Stimulated activated CD4-positive, alpha-beta T cell treated with anti-CD3 and anti-CD28 coated beads, Interleukin-4, amount 100 ng/mL, for 1 hour (primary cell): ENCODE data around the gene SYT9.

Experiments
- DNase-seq: peaks from one replicate; pipeline ENCODE4 v3.0.0-alpha.2; 2020

SYT9 gene

GRCh38 chr11:7480113-7480512 is 228.4 kb downstream of the SYT9 start:
- no peak for DNase-seq

- DNase-seq, result no peak
Observed at GRCh38 chr11:7484131-7484530, 232.4 kb downstream of the SYT9 start.

GRCh38 chr11:7484645-7485044 is 232.9 kb downstream of the SYT9 start:
- DNase-seq, result no peak

GRCh38 chr11:7485186-7486097 is 233.7 kb downstream of the SYT9 start, which contains the start of gene OLFML1:
OLFML1 (plus strand) TSS chr11:7485506; CDS start chr11:7485876, 370 bp downstream.
- DNase-seq, result no peak

GRCh38 chr11:7486098-7486780 is 234.5 kb downstream of the SYT9 start:
- no peak for DNase-seq

- no peak for DNase-seq
Observed at GRCh38 chr11:7486781-7487140, 235.1 kb downstream of the SYT9 start.

- no peak for DNase-seq
Observed at GRCh38 chr11:7487360-7487759, 235.7 kb downstream of the SYT9 start.

GRCh38 chr11:7488681-7489080 is 237.0 kb downstream of the SYT9 start:
- DNase-seq, result no peak

- no peak for DNase-seq
Observed at GRCh38 chr11:7489376-7489775, 237.7 kb downstream of the SYT9 start.

GRCh38 chr11:7490054-7490453 is 238.3 kb downstream of the SYT9 start:
- DNase-seq, result no peak

GRCh38 chr11:7490535-7490934 is 238.8 kb downstream of the SYT9 start:
- DNase-seq, result no peak

- DNase-seq, result no peak
Observed at GRCh38 chr11:7492253-7492652, 240.5 kb downstream of the SYT9 start.

GRCh38 chr11:7493670-7494069 is 242.0 kb downstream of the SYT9 start:
- DNase-seq, result no peak

GRCh38 chr11:7494086-7494745 is 242.5 kb downstream of the SYT9 start:
- no peak for DNase-seq

- DNase-seq, result no peak
Observed at GRCh38 chr11:7495882-7496551, 244.3 kb downstream of the SYT9 start.

- DNase-seq, result no peak
Observed at GRCh38 chr11:7498193-7498592, 246.5 kb downstream of the SYT9 start.

- DNase-seq, result no peak
Observed at GRCh38 chr11:7499081-7499480, 247.4 kb downstream of the SYT9 start.

- no peak for DNase-seq
Observed at GRCh38 chr11:7500251-7500650, 248.5 kb downstream of the SYT9 start.

GRCh38 chr11:7501251-7501650 is 249.5 kb downstream of the SYT9 start:
- no peak for DNase-seq

GRCh38 chr11:7501894-7502293 is 250.2 kb downstream of the SYT9 start:
- DNase-seq, result no peak

GRCh38 chr11:7506243-7506642 is 254.5 kb downstream of the SYT9 start:
- DNase-seq, result no peak

GRCh38 chr11:7508087-7508486 is 256.4 kb downstream of the SYT9 start:
- no peak for DNase-seq

GRCh38 chr11:7509966-7510365 is 258.3 kb downstream of the SYT9 start:
- DNase-seq, result no peak
